HG03095 (cell line): ENCODE measurements around the gene KIRREL3.

Experiments
- ATAC-seq: cut with Tn5 transposase; IDR thresholded peaks from one replicate; pipeline ENCODE4 v1.9.1; 2021; ENCODE audit warnings: moderate library complexity; ENCODE audit not compliant: unreplicated experiment

Gene KIRREL3

GRCh38 chr11:126480015-126480409 lies 520.6 kb downstream of the KIRREL3 start:
- ATAC-seq: no peak

GRCh38 chr11:126479178-126479930 lies 521.2 kb downstream of the KIRREL3 start:
- ATAC-seq: no peak

GRCh38 chr11:126478466-126478865 lies 522.1 kb downstream of the KIRREL3 start:
- ATAC-seq: no peak

- no peak for ATAC-seq
Measured at GRCh38 chr11:126477535-126478305, 522.9 kb downstream of the KIRREL3 start.

GRCh38 chr11:126476977-126477376 lies 523.6 kb downstream of the KIRREL3 start:
- ATAC-seq: no peak

DNA sequence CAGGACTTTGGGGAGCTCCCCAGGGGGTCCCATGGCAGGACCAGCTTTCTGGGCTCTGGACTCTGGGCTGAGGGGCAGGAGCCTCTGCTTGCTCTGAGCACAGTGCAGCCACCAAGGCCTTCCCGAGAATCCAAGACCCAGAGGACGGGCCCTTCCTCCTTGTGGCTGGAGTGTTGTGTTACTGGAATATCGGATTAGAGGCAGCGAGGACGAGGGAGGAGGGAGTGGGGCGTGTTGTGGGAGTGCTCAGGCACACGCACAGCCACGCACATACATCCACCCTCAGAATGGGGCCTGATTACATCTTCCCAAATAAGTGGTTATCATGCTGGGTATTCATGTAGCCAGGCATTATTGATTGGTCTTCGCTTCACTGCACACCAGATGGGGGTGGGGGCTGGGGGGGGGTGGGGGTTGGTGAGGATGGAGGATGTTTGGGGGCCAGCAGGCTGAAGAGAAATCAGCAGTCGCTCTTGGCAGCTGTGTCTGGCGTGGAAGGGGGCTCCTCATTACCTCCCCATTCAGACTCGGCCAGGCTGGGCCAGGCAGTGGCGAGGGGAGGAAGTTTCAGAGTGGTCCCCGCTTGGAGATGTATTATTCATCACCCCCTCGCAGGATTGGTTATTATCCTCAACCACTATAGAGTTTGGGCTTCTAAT lies 524.2 kb downstream of the KIRREL3 start:
- no peak for ATAC-seq

GRCh38 chr11:126475014-126475991 lies 525.3 kb downstream of the KIRREL3 start:
- no peak for ATAC-seq

- no peak for ATAC-seq
Measured at GRCh38 chr11:126474220-126474619, 526.4 kb downstream of the KIRREL3 start.

DNA sequence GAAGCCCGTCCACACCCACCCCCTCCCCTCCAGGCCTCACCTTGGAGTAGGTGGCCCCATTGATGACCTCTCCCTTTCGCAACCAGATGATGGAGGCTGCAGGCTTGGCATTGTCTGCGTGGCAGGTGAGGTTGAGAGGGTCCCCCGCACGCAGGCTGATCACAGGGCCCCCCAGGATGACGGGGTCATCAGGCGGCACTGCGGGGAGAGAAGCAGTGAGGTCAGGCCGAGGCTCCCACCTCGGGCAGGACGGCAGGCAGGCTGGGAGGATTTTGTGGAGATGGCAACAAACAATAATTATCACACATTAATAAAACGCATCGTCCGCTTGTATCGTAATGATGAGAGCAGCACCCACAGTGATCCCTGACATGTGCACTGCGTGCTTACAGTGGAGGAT lies 527.3 kb downstream of the KIRREL3 start:
- no peak for ATAC-seq

DNA sequence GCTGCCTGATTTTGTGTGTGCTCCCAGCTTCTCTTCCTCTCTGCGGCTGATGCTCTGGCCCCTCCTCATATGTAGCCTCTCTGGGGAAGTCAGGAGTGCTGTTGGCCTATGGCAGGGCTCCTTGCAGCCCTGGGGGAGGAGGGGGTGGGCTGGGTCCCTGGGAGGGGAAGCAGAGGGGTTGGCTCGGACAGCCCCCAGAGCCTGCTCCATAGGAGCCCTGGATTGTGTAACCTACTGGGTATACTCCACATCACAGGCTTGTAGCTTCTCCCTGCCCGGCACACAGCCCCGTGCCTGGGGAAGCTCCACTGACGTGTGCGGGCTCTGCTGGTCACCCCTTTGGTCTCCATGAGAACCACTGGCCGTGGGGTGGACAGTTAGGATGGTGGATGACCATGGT lies 531.3 kb downstream of the KIRREL3 start:
- ATAC-seq: no peak

DNA sequence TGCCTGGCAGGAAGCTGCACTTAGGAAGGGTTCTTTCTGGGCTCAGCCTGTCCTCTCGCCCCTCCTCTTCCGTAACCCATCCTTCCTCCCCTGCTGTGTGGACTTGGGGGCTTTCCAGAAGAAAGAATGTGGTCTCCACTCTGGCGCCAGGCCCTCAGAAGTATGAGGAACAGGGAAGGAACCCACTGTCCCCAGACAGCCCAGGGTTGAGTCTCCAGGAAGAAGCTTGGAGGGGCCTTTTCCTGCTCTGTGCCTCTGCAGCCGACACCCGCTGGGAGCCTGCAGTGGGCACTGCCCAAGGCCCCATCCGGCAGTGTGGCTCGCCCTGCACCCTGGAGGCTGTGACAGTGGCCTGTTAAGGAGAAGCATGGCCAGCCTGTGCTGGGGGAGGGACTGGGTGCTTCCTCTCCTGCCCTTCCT lies 532.5 kb downstream of the KIRREL3 start:
- no peak for ATAC-seq

DNA sequence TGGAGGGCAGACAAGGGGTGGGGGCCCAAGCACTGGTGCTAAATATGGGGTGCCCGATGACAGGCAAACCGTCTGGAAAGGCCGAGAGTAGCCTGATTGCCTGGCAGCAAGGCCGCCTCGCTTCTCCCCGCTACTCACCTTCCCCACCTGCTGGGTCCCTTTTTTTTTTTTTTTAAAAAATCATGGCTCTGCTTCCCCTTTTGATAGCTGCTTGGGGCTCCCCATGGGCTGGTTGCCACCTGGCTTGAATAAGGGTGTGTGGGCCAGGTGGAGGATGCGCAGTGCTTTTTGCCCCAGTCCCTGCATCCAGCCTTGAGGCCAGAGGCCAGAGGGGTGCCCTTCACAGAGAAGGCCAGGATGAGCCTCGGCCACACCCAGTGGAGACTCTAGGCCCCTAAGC lies 533.1 kb downstream of the KIRREL3 start:
- no peak for ATAC-seq

GRCh38 chr11:126467046-126467370 lies 533.6 kb downstream of the KIRREL3 start:
- no peak for ATAC-seq

- no peak for ATAC-seq
Measured at GRCh38 chr11:126466236-126467045, 534.1 kb downstream of the KIRREL3 start.

DNA sequence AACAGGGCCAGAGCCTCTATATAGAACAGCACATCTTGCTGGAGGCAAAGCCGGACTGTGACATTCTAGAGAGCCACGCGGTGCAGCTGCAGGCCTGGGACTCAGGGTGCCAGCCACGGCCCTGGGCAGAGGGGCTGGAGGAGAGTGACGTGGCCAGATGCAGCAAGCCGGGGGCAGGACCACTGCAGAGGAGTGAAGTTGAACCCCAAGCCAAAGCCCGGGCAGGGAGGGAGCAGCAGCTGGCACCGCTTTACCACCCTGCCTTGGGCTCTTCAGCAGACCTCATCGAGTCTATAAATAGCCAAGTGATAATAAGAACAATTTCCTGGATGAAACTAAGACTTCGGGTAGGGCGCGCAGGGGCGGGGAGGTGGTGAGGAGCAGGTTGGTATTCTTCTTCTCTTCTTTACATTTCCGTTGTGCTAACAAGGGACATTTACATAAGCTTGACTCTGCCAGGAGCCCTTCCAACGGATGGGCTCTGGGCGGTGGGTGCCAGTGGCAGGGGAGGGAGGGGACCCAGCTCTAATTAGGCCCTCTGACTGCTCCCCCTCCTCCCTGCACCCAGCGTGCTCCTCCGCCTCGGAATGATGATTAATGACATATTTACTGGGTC lies 534.9 kb downstream of the KIRREL3 start:
- no peak for ATAC-seq

GRCh38 chr11:126464796-126465195 lies 535.8 kb downstream of the KIRREL3 start:
- ATAC-seq: no peak

GRCh38 chr11:126462422-126462821 lies 538.1 kb downstream of the KIRREL3 start:
- ATAC-seq: no peak

DNA sequence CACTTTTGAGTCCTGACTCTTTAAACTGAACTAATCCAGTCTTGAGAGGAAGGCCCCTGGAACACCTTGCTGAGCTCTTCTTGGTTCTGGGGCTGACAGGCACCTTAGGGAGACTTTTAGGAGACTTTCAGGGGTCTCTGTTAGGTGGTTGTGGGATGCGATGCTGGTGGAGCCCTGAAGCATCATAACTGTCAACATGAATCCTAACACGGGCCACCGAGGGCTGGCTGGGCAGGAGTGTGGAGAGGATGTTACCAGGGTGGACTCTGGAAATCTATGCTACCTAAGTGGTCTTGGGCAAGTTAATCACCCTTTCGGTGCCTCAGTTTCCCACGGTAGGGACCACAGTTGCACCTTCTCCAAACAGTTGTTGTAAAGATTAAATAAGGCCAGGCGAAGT lies 538.6 kb downstream of the KIRREL3 start:
- ATAC-seq: no peak

- ATAC-seq: no peak
Measured at GRCh38 chr11:126461096-126461440, 539.5 kb downstream of the KIRREL3 start.
